Ishikawa (cell line): ENCODE results near the gene FLT1.

Source experiments
- CEBPB ChIP-seq: IDR thresholded peaks from 2 replicates; pipeline ENCODE4 v1.6.1; 2012
- EP300 ChIP-seq: IDR thresholded peaks from 2 replicates; pipeline ENCODE4 v1.6.1; 2012; ENCODE audit warnings: borderline replicate concordance
- FOXM1 ChIP-seq: IDR thresholded peaks from 2 replicates; pipeline ENCODE4 v1.6.1; 2012; ENCODE audit warnings: low read depth, borderline replicate concordance
- RAD21 ChIP-seq: IDR thresholded peaks from 2 replicates; pipeline ENCODE4 v1.6.1; 2012; ENCODE audit warnings: low read depth
- REST ChIP-seq: IDR thresholded peaks from 2 replicates; pipeline ENCODE4 v1.6.1; 2012; ENCODE audit warnings: low read depth, mild to moderate bottlenecking
- TAF1 ChIP-seq: IDR thresholded peaks from 2 replicates; pipeline ENCODE4 v1.6.1; 2012; ENCODE audit warnings: low read depth, mild to moderate bottlenecking
- YY1 ChIP-seq: IDR thresholded peaks from 2 replicates; pipeline ENCODE4 v1.6.1; 2012; ENCODE audit warnings: low read depth

GRCh38 chr13:28355822-28356371, 139.0 kb downstream of the FLT1 start:
- TF ChIP-seq REST (no peak), TAF1 (no peak), EP300 (no peak), RAD21 (no peak), YY1 (no peak), FOXM1 (no peak), CEBPB (no peak)
